ENCODE measurements around the gene TMEM52B. TPM values are rescaled to one million over a fixed set of nuclear protein-coding genes. Genes with fewer than 3 reads are reported as not detected.
A peak's percentile ranks its signal among the peaks of the same experiment; 100 is the strongest.

TMEM52B gene
- total and polyA plus RNA-seq, 2 experiments from 2014 or later = not detected

DNA sequence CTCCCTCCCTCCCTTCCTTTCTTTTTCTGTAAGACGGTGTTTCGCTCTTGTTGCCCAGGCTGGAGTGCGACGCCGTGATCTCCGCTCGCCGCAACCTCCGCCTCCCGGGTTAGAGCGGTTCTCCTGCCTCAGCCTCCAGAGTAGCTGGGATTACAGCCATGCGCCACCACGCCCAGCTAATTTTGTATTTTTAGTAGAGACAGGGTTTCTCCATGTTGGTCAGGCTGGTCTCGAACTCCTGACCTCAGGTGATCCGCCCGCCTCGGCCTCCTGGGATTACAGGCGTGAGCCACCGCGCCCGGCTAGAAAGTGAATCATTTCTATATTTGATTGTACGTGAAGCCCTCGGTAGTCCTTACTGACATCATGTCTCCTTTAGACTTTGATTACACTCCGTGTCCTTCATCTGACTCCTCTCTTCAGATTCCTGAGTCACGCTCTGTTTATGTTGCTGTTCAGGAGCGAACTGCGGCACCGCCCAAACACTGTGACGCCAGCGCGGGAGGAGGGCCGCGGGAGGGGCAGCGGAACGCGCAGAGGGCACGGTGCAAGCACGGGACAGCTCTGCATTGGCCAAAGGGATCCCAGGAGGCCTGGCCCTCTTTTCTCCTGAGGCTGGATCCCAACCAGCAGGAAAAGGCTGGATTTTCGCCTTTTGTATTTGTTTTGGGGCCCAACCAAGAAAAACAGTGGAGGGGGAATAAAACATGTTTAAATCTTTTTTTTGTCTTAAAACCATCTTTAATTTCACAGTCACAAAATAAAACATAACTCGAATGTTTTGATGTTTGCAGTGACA lies 33.3 kb downstream of the TMEM52B start (continued):
- TF ChIP-seq ZNF462 (CRISPR knock-in tag; IDR thresholded peaks at IDR 0.05) = no peak
- TF ChIP-seq POLR2AphosphoS5 (IDR thresholded peaks at IDR 0.05; ENCODE audit: low read depth) = peak; percentile 12
- TF ChIP-seq STAT1 (IDR thresholded peaks at IDR 0.05; ENCODE audit: unreplicated experiment) = no peak
- TF ChIP-seq, protein P1, sequence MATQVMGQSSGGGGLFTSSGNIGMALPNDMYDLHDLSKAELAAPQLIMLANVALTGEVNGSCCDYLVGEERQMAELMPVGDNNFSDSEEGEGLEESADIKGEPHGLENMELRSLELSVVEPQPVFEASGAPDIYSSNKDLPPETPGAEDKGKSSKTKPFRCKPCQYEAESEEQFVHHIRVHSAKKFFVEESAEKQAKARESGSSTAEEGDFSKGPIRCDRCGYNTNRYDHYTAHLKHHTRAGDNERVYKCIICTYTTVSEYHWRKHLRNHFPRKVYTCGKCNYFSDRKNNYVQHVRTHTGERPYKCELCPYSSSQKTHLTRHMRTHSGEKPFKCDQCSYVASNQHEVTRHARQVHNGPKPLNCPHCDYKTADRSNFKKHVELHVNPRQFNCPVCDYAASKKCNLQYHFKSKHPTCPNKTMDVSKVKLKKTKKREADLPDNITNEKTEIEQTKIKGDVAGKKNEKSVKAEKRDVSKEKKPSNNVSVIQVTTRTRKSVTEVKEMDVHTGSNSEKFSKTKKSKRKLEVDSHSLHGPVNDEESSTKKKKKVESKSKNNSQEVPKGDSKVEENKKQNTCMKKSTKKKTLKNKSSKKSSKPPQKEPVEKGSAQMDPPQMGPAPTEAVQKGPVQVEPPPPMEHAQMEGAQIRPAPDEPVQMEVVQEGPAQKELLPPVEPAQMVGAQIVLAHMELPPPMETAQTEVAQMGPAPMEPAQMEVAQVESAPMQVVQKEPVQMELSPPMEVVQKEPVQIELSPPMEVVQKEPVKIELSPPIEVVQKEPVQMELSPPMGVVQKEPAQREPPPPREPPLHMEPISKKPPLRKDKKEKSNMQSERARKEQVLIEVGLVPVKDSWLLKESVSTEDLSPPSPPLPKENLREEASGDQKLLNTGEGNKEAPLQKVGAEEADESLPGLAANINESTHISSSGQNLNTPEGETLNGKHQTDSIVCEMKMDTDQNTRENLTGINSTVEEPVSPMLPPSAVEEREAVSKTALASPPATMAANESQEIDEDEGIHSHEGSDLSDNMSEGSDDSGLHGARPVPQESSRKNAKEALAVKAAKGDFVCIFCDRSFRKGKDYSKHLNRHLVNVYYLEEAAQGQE (IDR thresholded peaks at IDR 0.05; ENCODE audit: unreplicated experiment) = no peak

- no peaks in the 10 kb centered on the region for H3K27me3 ChIP-seq (ENCODE audit: insufficient read depth)
- H3K36me3 ChIP-seq (ENCODE audit: insufficient read depth) = no peaks in the 10 kb centered on the region
- peak; percentile 80 for DNase-seq (ENCODE audit: low spot score)
- peak within 1 kb of the TSS; percentile 95 for H3K4me3 ChIP-seq
- no peaks in the 10 kb centered on the region; the same call in 2 of the 3 replicates for H3K9me3 Mint-ChIP-seq
- peak within 1 kb of the TSS; percentile 99 for H3K27ac Mint-ChIP-seq
- peaks cover 2% of the 10 kb centered on the region; the same call in 2 of the 3 replicates for H3K36me3 Mint-ChIP-seq (ENCODE audit: low read depth)
- peaks cover 17% of the 10 kb centered on the region for H3K4me1 ChIP-seq (ENCODE audit: insufficient read depth)
- ATAC-seq = peak; percentile 67
- H3K4me3 Mint-ChIP-seq = peak within 1 kb of the TSS; percentile 95
- no peaks in the 10 kb centered on the region for H4K20me1 ChIP-seq (replicated peaks; ENCODE audit: insufficient read depth)
- peak within 1 kb of the TSS; percentile 87 for H3K4me2 ChIP-seq
- H2AFZ ChIP-seq = peak within 1 kb of the TSS; percentile 80
- peaks cover 8% of the 10 kb centered on the region for H3K27me3 Mint-ChIP-seq (ENCODE audit: insufficient read depth, low read depth, poor library complexity)
- H3K9me2 ChIP-seq (ENCODE audit: insufficient read depth) = no peaks in the 10 kb centered on the region
- peaks cover 37% of the 10 kb centered on the region for H3K79me2 ChIP-seq (replicated peaks; ENCODE audit: insufficient read depth)
- H3F3A ChIP-seq (replicated peaks; ENCODE audit: low read depth) = no peaks in the 10 kb centered on the region
- H3K27ac ChIP-seq (ENCODE audit: low read depth) = peak within 1 kb of the TSS; percentile 95
- H3K4me1 Mint-ChIP-seq = peaks cover 18% of the 10 kb centered on the region
- TF ChIP-seq STAT1 (IDR thresholded peaks at IDR 0.05; ENCODE audit: unreplicated experiment) (no peak), JUNB (IDR thresholded peaks at IDR 0.05; ENCODE audit: unreplicated experiment) (no peak), EZH2 (IDR thresholded peaks at IDR 0.05; ENCODE audit: low read depth, unreplicated experiment) (no peak), POLR2AphosphoS5 (IDR thresholded peaks at IDR 0.05; ENCODE audit: low read depth) (peak; percentile 45; the same call in 1 of the 2 replicates), NANOG (IDR thresholded peaks at IDR 0.05; ENCODE audit: borderline replicate concordance) (no peak), ZNF114 (CRISPR knock-in tag; IDR thresholded peaks at IDR 0.05) (no peak)
- TF ChIP-seq, protein P1 (IDR thresholded peaks at IDR 0.05; ENCODE audit: unreplicated experiment) = no peak
Measured at GRCh38 chr12:10212739-10213131, 33.9 kb downstream of the TMEM52B start, which contains the start of gene GABARAPL1. Gene GABARAPL1 (plus strand): TSS chr12:10212877. CDS start chr12:10213130, 253 bp downstream.

Measured in GM23338 (cell line).